ENCODE measurements around the gene LRP5.
A peak's percentile ranks its signal among the peaks of the same experiment; 100 is the strongest.

The LRP5 gene

DNA sequence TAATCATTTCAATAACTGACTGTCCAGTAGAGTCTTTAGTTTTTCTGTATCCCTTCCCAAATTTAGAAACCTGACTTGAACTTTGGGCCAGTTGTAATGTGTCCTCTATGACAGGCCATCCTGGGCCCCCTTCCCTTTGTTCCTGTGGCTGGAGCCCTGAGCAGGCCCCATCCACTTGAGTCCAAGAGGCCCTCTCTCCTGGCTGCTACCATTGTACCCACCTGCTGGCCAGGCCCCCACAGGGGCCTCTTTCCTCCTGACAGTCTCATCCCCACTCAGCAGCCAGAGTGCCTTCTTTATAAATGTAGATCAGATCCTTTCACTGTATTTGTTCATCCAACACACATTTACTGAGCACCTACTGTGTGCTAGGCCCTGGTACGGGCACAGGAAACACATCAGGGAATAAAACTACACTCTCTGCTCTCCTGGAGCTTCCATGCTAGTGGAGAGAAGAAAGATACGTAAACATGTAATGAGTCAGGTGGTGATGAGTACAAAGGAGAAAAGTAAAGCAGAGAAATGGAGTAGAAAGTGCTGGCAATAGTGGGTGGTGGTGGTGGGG lies 2.7 kb upstream of the LRP5 start:
- no peak for DNase-seq

DNA sequence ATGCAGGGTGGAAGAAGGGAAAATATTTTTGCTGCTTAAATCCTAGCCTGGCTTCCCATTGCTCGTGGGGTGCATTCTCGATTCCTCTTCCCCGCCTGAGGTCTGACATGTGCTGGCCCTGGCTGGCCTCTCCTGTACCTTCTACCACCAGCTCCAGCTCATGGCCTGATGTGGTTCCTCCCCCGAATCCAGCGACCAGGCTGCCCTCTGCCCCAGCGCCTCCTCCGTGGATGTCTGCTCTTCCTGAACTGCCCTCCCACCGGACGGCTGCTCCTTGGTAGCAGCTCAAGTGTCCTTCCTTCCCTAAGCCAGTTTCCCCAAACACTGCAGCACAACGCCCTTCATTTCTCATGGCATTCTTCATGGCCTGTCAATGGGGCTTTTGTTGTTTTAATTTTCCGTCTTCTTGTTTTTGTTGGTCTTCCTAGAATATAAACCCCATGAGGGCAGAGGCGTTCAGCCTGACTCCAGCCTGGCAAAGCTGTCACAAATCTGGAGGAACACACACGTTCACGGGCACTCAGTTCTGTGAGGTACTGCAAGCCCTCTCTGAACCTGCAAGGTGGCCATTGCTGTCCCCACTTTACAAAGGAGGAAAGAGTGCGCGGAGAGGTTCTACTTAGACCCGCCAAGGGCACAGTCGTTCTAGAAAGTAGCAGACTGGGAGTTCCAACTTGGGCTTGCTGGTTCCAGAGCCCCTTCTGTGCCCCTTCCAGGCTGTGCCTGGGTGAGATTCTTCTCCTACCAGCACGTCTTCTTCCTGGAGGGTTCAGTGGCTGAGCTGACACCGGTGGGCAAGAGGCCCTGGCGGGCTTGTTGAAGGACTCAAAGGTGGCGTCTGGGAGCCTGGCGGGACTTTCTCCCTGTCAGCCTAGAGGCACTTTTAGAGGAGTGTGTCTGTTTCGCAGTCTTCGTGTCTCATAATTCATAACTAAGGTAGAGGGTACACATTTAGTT lies 953 bp upstream of the LRP5 start:
- no peak for DNase-seq

DNA sequence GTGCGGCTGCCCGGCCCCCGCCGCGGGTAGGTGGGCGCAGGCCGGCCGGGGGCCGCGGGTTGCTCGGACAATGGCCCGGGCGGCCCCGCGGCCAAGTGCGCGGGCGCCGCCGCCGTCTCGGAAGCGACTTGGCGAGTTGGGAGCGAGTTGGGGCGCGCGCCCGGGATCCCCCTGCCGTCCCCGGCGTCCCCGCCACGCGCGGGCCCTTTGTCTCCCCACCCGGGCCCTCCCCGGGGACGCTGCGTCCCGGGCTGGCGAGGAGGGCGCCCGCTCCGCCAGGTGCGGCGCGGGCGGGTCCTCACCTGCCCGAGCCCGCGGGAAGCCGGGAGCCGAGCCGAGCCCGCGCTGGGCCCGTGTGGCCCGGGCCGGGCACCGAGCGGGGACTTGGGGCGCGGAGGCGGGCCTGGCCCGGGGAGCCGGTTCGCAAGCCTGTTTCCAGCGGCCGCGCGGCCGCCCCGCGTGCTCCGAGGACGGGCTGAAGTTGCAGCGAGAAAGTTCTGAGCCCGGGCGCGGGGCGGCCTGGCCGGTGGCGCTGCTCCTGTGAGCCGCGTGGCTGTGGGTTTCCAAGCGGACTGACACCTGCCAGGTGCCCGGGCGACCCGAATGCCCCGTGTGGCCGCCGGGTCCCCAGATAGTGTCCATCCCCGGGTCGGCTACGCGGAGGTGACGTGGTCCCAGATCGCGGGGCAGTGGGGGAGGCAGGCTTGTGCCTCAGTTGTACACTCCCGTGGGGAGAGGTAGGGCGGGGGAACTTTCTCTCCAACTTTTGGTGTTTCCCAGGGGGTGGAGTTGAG lies 586 bp downstream of the LRP5 start:
- DNase-seq = peak; percentile 69

DNA sequence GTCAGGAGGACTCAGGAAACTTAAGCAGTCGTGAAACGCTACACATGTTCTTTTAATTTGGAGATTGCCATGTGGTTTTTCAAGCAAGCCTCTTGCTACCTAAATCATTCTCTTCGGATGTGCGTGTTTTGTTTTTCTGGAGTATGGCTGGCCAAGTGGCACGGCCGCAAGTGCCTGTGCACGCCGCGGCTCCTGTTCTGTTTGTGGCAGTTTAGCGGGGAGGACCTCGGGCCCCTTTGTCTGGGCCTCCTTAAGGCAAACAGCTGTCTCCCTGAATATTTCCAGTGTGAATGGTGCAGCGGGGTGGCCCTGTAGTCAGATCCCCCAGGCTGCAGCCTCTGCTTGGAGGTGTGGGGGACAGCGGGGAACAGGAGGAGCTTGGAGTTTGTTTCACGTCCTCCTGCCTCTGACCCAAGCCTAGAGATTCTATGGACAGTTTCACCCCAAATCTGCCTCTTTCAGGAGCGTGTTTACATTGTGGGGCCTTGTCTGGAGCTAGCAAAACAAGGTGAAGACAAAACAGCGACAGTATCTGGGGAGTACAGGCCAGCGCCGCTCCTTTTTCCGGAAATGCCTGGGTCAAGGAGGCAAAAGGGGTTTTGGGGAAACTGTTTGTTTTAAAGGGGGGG lies 1.3 kb downstream of the LRP5 start:
- no peak for DNase-seq

DNA sequence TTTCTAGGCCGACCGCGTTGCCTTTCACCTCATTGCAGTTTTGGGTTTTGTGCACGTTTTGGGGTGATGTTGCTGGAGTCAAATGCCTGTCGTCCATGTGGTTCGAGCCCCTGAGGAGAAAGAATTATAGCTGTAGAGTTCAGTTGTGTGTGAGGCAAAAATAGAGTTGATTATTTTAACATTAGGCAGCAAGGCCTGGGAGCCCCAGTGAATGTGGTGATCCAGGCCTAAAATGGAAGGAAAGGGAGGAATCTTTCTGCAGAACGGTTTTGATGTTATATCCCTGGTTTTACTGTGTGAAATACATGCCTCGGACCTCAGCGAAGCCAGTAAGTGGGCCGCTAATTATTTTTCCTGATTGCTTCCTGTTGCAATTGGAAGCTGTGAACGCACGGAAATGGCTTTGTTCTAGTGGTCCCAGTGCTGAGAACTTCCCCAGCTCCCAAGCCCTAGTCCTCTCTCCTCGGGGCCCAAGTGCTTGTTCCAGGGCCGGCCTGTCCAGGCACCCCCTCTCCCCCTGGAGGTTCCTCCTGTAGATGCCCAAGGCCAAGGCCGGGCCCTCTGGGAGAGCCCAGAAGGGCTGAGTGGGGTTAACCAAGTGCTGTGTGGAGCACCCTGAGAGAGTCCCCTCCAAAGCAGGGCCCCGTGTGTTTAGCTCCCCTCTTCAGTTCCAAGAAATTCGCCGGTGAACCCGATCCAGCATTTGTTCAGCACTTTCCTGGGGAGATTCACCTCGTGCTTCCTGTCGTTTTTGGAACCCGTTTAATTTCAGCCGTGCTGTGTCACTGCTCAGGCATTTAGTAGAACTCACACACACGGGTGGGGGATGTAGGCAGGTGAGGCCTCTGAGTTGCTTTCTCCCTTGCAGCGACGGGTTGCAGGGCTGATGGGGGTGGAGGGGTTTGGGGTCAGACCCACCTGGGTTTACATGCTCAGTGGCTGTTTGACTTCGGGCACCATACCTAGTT lies 2.1 kb downstream of the LRP5 start:
- DNase-seq = no peak

DNA sequence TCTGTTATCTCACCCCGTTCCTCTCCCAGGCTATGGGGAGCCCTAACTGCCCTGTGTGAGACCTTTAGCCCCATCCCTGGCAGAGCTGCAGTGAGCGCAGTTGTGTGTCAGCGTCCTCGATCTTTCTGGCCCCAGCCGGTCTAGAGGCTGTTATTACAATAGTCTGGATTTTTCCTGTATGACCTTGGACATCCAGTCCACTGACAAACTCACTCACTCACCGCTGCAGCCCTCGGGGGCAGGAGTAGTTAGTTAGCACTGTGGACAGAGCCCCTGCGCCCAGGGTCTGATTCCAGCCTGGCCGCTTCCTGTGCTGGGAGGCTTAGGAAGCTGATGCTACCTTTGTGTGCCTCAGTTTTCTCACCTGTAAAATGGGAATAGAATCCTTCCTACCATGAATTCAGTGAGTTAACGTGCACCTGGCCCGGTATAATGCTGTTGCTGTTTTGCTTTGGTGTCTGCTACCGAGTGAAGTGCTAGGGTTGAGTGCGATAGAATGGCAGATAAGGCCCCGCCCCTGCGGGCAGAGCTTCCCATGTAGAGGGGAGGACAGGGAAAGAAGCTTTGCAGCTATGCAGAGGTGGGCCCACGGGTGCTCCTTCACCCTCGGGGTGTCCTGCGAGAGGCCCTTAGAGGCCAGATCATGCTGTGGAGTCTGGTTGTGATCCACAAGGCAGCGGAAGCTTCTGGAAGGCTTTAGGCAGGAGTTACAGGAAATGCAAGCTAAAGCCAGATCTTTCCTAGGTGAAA lies 3.0 kb downstream of the LRP5 start:
- no peak for DNase-seq

DNA sequence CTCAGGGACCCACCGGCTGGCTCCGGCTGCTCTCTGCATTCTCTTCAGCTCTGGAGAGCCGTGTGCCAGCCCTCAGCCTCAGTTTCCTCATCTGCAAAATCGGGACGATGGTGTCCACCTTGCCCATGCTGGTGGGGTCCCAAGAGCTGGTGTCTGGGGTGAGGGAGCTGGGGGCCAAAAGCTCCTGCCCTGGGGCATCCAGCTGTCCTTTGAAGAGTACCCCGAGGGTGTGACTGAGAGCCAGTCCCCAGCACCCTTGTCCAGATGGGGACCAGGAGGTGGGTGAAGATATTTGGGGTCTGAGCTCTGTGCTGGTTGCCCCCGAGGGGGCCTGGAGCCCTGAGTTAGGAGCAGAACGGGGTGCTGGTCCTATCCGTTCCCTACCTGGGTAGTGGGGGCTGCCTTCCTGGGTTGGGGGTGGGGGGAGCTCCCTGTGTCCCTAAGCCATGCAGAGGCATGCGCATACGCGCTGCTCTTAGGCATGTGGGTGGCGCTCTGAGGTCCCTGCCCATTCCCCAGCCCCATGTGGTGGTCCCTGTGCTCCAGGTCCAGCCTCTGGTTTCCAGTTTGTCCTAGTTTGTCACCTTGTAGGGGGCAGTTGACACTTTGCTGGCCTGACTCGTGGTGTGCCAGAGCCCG lies 4.9 kb downstream of the LRP5 start:
- DNase-seq = no peak

DNA sequence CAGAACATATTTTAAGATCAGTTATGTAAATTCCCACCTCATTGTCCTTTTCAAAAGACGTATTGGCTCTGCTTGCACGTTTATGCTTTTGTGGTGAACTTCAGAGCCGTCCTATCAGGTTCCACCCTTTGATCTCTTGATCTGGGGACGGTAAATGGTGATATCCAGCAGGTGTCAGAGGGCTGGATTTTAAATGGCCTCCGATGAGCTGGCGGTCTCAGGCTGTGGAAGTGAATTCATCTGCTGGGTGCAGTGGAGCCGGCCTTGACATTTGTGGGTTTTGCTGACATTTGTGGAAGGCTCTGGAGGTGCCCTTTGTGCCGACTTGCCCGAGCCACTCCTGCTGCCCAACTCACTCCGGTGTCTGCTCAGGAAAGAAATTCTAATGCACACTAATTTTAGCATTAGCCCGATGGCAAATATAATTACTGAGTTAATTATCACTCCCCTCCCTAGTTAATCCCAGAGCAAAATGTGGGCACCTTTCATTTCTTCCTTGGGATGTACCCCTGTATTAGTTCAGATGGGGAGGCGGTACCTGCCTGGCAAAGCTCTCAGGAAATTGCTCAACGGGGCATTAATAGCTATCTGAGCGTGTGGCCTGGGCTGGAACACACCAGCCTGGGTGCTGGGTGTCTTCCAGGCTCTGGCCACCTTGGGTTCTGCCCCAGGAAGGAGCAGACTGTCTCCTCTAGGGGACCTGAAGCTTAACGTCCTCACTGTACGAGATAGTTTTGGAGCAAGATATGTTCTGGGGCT lies 9.1 kb downstream of the LRP5 start:
- DNase-seq = no peak

DNA sequence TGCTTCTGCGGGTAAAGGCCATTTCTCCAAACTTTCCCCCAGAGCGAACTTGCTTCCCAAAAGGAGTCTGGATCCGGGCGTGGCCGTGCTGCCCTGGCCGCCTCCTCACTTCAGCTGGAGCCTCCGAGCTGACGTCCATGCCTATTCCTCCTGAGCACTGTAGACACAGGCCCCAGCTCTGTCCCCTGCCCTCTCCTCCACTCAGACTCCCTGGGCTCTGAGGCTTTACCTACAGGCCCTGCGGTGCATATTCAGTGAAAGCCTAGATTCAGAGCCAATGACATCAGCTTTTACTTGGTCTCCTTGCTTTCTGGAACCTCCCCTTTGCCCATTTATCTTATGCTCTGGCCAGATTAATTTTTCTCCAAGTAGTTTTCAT lies 9.7 kb downstream of the LRP5 start:
- DNase-seq = no peak

DNA sequence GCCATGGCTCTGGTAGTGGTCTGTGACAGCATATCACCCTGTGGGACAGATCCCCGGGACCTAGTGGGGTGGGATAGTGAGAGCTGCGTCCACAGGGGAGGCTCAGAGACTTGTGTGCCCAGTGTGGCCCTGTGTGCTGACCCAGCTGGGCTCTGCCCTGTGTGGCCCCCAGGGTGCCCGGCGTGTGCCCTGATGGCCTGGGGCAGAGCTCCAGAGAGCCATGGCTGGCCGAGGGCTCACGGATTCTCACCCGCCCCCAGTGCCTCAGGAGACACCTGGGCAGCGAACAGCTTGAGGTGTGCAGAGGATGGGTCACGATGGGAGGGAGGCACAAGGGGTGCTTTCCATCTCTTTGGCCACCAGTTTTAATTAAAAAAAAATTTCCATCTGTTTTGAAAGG lies 11.8 kb downstream of the LRP5 start:
- no peak for DNase-seq

DNA sequence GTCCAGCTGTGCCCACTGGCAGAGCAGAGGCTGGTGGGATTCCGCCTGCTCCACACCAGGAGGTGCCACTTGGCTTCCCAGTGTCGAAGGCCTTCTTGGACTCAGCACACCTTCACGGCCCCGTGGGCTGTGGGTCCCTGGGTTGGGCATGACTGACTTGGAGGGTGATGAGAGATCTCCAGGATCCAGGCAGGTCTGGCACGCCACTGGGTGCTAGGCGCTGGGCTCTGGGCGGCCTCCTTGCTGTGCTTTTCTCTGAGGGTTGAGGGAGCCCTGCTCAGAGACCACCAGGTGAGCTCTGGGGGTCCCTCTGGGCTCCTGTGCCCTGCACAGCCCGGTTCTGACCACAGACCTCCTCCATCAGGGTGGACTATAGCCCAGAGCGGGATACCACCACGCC lies 12.3 kb downstream of the LRP5 start:
- no peak for DNase-seq

DNA sequence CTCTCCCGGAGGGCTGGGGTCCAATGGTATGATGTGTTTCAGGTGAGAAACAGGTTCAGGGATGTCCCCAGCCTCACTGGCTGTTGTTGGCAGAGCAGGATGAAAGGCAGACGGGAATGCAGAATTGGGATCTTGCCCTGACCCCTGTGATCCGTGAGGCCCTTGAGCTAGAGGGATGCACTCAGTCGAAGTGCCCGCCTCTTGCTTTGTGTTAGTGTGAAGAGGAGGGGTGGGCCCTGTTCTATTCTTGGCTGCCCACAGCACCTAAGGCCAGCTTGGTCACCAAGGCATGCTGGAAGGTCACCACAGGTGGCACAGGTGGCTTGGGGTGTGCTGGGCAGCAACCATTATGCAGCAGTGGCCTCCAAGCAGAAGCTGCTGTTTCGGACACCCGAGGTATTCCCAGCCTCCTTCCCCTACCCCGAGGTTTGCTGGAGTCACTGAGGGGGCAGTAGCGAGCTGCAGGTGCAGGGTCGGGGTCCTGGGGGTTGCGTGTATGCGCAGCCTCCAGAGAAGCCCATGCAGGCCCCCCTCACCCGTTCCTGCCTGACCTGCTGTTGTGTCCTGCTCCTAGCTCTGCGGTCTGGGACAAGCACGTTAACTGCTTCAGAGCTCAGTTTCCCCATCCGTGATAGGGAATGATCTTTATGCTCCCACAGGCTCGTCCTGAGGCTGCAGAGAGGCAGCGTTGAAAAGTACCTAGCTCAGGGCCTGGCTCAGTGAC lies 13.0 kb downstream of the LRP5 start:
- DNase-seq = no peak

DNA sequence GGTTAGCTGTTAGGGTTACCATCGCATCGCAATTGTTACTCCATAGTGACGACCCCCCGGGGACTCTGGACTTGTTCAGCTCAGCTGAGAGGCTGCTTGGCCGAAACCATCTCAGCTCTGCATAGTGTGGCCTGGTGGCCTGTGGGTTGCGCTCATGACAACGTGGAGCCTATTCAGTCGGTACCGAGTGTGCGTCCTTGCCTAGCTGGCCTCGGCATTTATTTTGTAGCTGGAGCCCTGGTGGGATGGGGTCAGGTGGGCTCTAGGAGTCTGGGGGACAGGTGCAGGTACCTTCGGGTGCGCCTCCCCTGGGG lies 13.5 kb downstream of the LRP5 start:
- DNase-seq = no peak

DNA sequence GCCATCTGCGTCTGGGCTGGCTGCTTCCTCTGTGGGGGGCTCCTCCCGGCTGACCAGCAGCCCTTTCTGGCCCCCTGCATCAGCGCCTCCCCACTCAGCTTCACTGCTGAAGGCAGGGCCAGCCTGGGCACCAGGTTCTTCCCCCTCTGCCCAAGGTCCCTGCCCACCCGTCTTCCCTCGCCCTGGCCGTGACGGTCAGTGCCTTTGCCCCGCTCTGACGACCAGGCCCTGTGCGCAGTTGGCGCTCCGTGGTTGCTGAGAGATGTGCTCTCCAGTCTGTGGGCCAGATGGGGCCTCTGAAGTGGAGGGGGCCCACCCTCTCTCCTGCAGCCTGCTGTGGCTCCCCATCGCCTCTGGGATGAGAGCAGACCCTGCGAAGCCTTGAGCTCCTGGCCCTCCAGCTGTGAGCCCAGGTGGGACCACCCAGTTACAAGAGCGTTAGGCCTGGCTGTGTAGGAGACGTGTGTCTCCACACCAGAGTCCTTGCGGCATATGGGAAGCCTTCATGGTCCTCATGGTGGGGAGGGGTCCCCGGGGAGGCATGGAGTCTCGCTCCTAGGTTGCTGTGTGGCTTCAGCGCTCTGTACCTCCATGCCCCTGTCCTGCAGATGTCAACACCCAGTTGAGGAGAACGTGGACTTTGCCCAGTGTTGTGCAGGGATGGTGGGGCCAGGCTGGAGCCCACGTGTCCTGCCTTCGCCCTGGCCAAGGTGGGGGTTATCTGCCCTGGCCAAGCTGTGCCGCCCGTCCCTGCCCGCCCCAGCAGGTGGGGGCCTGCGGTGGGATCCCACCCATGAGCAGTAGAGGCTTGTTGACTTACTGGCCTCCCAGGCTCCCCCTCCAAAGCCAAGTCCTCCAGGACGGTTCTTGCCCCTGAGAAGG lies 14.2 kb downstream of the LRP5 start:
- DNase-seq = no peak

DNA sequence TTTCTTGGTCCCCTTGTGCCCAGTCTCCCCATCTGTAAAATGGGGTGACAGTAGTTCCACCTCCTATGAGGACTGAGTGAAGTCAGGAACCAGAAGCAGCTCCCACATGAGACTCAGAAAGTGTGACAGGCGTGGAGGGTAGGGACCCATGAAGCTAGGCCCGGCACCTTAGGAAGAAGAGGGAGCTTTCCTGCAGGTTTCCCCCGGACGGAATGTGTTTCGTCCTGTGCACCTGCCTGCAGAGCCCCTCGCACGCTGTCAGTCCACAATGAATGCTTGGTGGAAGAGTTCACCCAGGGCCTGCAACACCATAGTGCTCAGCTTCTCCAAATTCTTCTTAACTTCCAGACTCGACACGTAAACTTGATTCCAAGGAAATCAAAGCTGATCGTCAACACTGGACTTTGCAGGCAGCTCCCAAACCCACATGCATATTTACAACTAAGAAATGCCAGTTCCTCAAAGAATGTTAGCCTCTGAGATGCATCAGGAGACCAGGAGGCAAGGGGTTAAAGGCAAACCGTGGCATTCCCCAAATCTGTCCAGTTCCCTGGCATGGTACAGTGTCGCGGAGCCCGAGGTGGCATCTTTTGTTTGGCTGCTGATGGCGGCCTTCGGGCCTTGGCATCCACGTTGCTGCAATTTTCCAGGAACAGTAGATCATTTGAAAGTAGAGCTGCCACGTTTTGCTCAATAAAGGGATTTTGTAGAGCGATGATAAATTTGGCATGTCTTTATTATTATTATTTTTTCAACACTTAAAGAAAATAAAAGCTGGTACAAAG lies 15.4 kb downstream of the LRP5 start:
- DNase-seq = no peak

DNA sequence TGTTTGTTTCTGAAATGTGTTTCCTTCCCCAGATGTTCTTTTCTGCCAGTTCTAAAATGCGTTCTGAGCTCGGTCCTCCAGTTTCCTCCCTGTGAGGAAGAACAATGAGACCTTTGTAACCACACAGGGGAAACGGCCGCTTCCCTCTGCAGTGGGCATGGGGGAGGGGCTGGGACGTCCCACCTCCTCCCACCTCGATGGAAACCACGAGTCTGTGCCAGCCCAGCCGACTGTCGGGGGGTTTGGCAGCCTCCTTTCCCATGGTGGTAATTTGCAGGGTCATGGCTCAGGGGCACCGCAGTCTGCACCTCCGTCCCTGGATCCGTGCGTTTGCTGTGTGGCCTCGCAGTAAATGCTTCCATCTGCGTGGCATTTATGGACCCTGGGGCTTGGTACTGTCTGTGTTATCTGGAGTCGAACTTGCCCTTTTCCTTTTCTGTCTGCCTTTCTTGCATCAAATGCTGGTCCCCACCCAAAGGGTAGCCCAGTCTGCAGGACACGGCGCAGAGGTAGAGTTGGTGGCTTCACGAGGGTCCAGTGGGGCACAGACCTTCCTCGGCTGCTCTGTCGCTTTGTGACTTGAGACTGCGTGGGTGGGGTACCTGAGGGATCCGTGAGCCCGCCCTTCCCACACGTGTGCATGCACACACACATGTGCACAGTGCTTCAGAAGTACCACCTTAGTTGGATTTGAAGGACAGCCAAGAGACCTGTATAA lies 16.1 kb downstream of the LRP5 start:
- DNase-seq = no peak

DNA sequence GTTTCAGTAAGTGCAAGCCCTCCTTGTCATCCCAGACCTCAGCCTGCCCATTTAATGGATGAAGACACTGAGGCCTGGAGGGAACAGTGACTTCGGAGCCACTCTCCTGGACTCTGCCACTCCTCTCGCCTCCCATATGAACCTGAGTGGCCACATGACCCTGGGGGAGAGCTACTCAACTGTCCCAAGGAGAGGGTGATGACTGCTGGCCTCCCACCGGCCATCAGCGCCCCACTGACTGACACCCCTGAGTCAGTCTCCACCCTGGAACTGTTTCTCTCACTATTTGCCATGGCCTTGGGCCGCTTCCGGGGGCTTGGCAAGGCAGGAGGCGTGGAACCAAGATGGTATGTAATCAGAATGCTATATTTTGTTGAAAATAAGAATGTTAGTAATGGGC lies 17.1 kb downstream of the LRP5 start:
- DNase-seq = no peak

Measured in activated CD8-positive, alpha-beta memory T cell treated with anti-CD3 and anti-CD28 coated beads, Interleukin-2, amount 50 U/mL, for 48 hours (primary cell).